PC-3 (cell line): ENCODE measurements around the gene TAOK2. TPM values are rescaled to one million over a fixed set of nuclear protein-coding genes. Genes with fewer than 3 reads are reported as not detected.

Experiments
- ATAC-seq: fragments of 200-7000 bp; cut with Tn5 transposase; 2 replicates; pipeline ENCODE4 v1.9.1; 2020; ENCODE audit warnings: mild to moderate bottlenecking, moderate library complexity
- BruUV-seq: library from RNA; stranded (reverse); fragments of 400-500 nt; replicated peaks from 2 replicates; lab custom pipeline; 2021; lab: Mats Ljungman, UMichigan
- CTCF ChIA-PET: fragments of 300-600 bp; sonication (Branson Sonifier 250); formaldehyde crosslinking; loops from one replicate; lab custom pipeline; 2022; ENCODE audit warnings: antibody characterized with exemption; lab: Charles Lee
- POLR2A ChIA-PET: fragments of 300-600 bp; sonication (Branson Sonifier 250); formaldehyde crosslinking; loops from one replicate; lab custom pipeline; 2022; ENCODE audit warnings: antibody characterized with exemption; ENCODE audit not compliant: unreplicated experiment; lab: Charles Lee
- DNase-seq: peaks from one replicate; pipeline ENCODE4 v3.0.0-alpha.2; 2015
- H2AFZ ChIP-seq: fragments of 300-600 bp; sonication (generic); 2 replicates; pipeline ENCODE4 v1.6.0; 2016; ENCODE audit warnings: antibody characterized with exemption, low read length
- H3F3A ChIP-seq: fragments of 300-600 bp; sonication (generic); one replicate; pipeline ENCODE4 v1.6.0; 2017; ENCODE audit warnings: antibody characterized with exemption, low read length, control low read depth, mild to moderate bottlenecking; ENCODE audit not compliant: unreplicated experiment
- H3K27ac ChIP-seq: fragments of 300-600 bp; sonication (generic); 2 replicates; pipeline ENCODE4 v1.5.1; 2016; ENCODE audit warnings: mild to moderate bottlenecking, low read length
- H3K27me3 ChIP-seq: fragments of 300-600 bp; sonication (generic); 2 replicates; pipeline ENCODE4 v1.6.1; 2016; ENCODE audit warnings: low read length, mixed read lengths
- H3K36me3 ChIP-seq: fragments of 300-600 bp; sonication (generic); 2 replicates; pipeline ENCODE4 v1.6.1; 2016; ENCODE audit warnings: low read depth, mixed run types, low read length, mixed read lengths
- H3K4me1 ChIP-seq: fragments of 300-600 bp; sonication (generic); 2 replicates; pipeline ENCODE4 v1.5.1; 2016; ENCODE audit warnings: low read length; ENCODE audit not compliant: insufficient read depth
- H3K4me2 ChIP-seq: fragments of 300-600 bp; sonication (generic); 2 replicates; pipeline ENCODE4 v1.6.0; 2016; ENCODE audit warnings: low read length
- H3K4me3 ChIP-seq: fragments of 300-600 bp; sonication (generic); 2 replicates; pipeline ENCODE4 v1.5.1; 2016; ENCODE audit warnings: mild to moderate bottlenecking, low read length, mixed read lengths
- H3K79me2 ChIP-seq: fragments of 300-600 bp; sonication (generic); 2 replicates; pipeline ENCODE4 v1.6.1; 2017; ENCODE audit warnings: low read length, mixed read lengths
- H3K9ac ChIP-seq: fragments of 300-600 bp; sonication (generic); 2 replicates; pipeline ENCODE4 v1.6.0; 2016; ENCODE audit warnings: mild to moderate bottlenecking, low read length
- H3K9me2 ChIP-seq: fragments of 300-600 bp; sonication (generic); replicated peaks from 2 replicates; pipeline ENCODE4 v1.6.1; 2016; ENCODE audit warnings: mixed run types, low read length, mixed read lengths
- H3K9me3 ChIP-seq: fragments of 300-600 bp; sonication (generic); 2 replicates; pipeline ENCODE4 v1.6.1; 2016; ENCODE audit warnings: low read length, mixed read lengths
- H4K20me1 ChIP-seq: fragments of 300-600 bp; sonication (generic); 2 replicates; pipeline ENCODE4 v1.6.1; 2016; ENCODE audit warnings: low read length, mixed read lengths
- CTCF ChIP-seq: fragments of 300-600 bp; sonication (generic); conservative IDR thresholded peaks from 2 replicates; pipeline ENCODE4 v1.5.1; 2017; ENCODE audit warnings: antibody characterized with exemption, low read depth, mild to moderate bottlenecking, low read length
- EZH2 ChIP-seq: fragments of 300-600 bp; sonication (generic); IDR thresholded peaks from one replicate; pipeline ENCODE4 v1.6.1; 2017; ENCODE audit warnings: antibody characterized with exemption, mild to moderate bottlenecking, low read length; ENCODE audit not compliant: unreplicated experiment
- EZH2phosphoT487 ChIP-seq: fragments of 300-600 bp; sonication (generic); IDR thresholded peaks from 2 replicates; pipeline ENCODE4 v1.6.1; 2018; ENCODE audit warnings: mild to moderate bottlenecking, antibody characterized with exemption, low read length, borderline replicate concordance
- intact Hi-C: fragments of 100-400 bp; cut with micrococcal nuclease; formaldehyde crosslinking; loops from 2 replicates; pipeline ENCODE4 v1.9.0; 2023
- total RNA-seq: library from RNA; depleted of rRNA; stranded (reverse); fragments of >200 nt; gene quantifications from 2 replicates; pipeline ENCODE4 v1.2.3, GENCODE V29; 2014

Gene TAOK2
- total RNA-seq, 1 experiment from 2014 or later, result 34.1 TPM

- no peak for DNase-seq
- no peak overlapping the region for H2AFZ ChIP-seq
- BruUV-seq, result no TSS peak
- no peaks in the 10 kb centered on the region for H3K79me2 ChIP-seq
- no peak overlapping the region for H3K27ac ChIP-seq
- H3K9me3 ChIP-seq, result no peaks in the 10 kb centered on the region
- intact Hi-C loops, result no loop called here
- no peak overlapping the region for H3K4me3 ChIP-seq
- no peaks in the 10 kb centered on the region for H4K20me1 ChIP-seq
- H3K4me2 ChIP-seq, result no peak overlapping the region
- no peak for TF ChIP-seq EZH2phosphoT487
- no peak for TF ChIP-seq EZH2
- no peak for TF ChIP-seq CTCF
- H3K9ac ChIP-seq, result no peak overlapping the region
- ATAC-seq, result no peak
- peaks cover 31% of the 10 kb centered on the region for H3K36me3 ChIP-seq
- H3K9me2 ChIP-seq, result no peaks in the 10 kb centered on the region
- ChIA-PET POLR2A (no interaction called here), CTCF (no interaction called here)
- H3K27me3 ChIP-seq, result no peaks in the 10 kb centered on the region
- H3F3A ChIP-seq, result no peaks in the 10 kb centered on the region
- H3K4me1 ChIP-seq, result no peaks in the 10 kb centered on the region
Observed at GRCh38 chr16:29984137-29984763, 10.6 kb downstream of the TAOK2 start.

- H3K27ac ChIP-seq, result no peak overlapping the region
- H3K27me3 ChIP-seq, result no peaks in the 10 kb centered on the region
- TF ChIP-seq CTCF, result no peak
- H3K9me2 ChIP-seq, result no peaks in the 10 kb centered on the region
- intact Hi-C loops, result no loop called here
- H3K9ac ChIP-seq, result no peak overlapping the region
- no peak overlapping the region for H3K4me2 ChIP-seq
- H2AFZ ChIP-seq, result no peak overlapping the region
- H3K4me1 ChIP-seq, result no peaks in the 10 kb centered on the region
- H4K20me1 ChIP-seq, result no peaks in the 10 kb centered on the region
- H3K9me3 ChIP-seq, result no peaks in the 10 kb centered on the region
- POLR2A ChIA-PET, result no interaction called here
- BruUV-seq, result no TSS peak
- ATAC-seq (no peak), DNase-seq (no peak)
- no peaks in the 10 kb centered on the region for H3K79me2 ChIP-seq
- no peak overlapping the region for H3K4me3 ChIP-seq
- H3F3A ChIP-seq, result no peaks in the 10 kb centered on the region
- H3K36me3 ChIP-seq, result peaks cover 26% of the 10 kb centered on the region
- CTCF ChIA-PET, result no interaction called here
Observed at GRCh38 chr16:29984764-29985147, 11.1 kb downstream of the TAOK2 start.

GRCh38 chr16:29985271-29985811 lies 11.7 kb downstream of the TAOK2 start:
- ATAC-seq, result no peak
- DNase-seq, result no peak
- no TSS peak for BruUV-seq
- no peaks in the 10 kb centered on the region for H3K79me2 ChIP-seq
- H3F3A ChIP-seq, result no peaks in the 10 kb centered on the region
- H3K9me3 ChIP-seq, result no peaks in the 10 kb centered on the region
- TF ChIP-seq CTCF (no peak), EZH2phosphoT487 (no peak), EZH2 (no peak)
- no peak overlapping the region for H3K27ac ChIP-seq
- H3K27me3 ChIP-seq, result no peaks in the 10 kb centered on the region
- H3K9ac ChIP-seq, result no peak overlapping the region
- H4K20me1 ChIP-seq, result no peaks in the 10 kb centered on the region
- no peak overlapping the region for H3K4me3 ChIP-seq
- no peaks in the 10 kb centered on the region for H3K4me1 ChIP-seq
- no peak overlapping the region for H3K4me2 ChIP-seq
- H3K36me3 ChIP-seq, result peaks cover 20% of the 10 kb centered on the region
- intact Hi-C loops, result no loop called here
- POLR2A ChIA-PET, result no interaction called here
- CTCF ChIA-PET, result interaction anchor here (0.6 kb wide), 1 partner anchor 46 kb away, joined by 3 read pairs; the partner anchor contains the start of gene TLCD3B
- H2AFZ ChIP-seq, result no peak overlapping the region
- no peaks in the 10 kb centered on the region for H3K9me2 ChIP-seq
